NOMO-1 treated with DMSO at 0.1 percent for 48 hours (cell line): ENCODE measurements around the gene GPS1.

ENCODE experiments used
- DNase-seq: peaks from one replicate; lab custom pipeline; 2025; ENCODE audit not compliant: unreplicated experiment; lab: John Stamatoyannopoulos, UW

Gene GPS1

GRCh38 chr17:82076018-82076784 lies 24.5 kb downstream of the GPS1 start:
- no peak for DNase-seq

GRCh38 chr17:82076785-82077591 lies 25.3 kb downstream of the GPS1 start:
- no peak for DNase-seq

DNA sequence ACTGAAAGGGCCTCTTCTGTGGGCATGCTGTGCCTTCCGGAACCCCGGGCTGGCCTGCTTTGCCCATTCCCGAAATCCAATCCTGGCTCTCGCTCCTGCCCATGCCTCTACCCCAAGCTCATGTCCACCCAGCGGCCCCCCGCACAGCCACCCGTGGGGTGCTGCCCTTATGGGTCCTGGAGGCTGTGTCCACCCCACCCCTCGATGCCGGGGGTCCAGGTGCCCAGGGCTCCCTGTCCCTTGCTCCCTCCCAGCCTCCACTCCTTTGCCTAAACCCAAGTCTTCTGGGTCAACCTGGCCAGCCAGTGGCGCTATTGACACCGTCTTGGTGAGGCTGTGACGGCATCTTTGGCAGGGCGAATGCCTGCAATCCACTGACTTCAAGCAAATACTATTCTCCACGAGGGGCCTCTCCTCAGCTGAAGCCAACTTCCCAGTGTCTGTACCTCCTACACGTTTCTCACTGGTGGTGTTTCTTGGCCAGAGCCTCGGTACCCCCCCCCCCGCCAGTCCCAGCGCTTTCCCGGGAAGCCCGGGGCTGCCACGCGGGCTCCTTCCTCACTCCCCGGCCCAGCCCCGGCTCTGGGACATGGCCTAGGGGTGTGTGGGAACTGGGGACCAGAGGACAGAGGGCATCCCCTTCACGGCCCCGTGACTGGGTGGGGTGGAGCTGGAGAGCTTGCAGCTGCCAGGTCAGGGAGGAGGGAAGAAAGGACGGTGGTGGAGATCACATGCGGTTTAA lies 26.1 kb downstream of the GPS1 start:
- DNase-seq = no peak

GRCh38 chr17:82078433-82078832 lies 26.7 kb downstream of the GPS1 start:
- DNase-seq = no peak

GRCh38 chr17:82079001-82079677 lies 27.4 kb downstream of the GPS1 start:
- DNase-seq = no peak

DNA sequence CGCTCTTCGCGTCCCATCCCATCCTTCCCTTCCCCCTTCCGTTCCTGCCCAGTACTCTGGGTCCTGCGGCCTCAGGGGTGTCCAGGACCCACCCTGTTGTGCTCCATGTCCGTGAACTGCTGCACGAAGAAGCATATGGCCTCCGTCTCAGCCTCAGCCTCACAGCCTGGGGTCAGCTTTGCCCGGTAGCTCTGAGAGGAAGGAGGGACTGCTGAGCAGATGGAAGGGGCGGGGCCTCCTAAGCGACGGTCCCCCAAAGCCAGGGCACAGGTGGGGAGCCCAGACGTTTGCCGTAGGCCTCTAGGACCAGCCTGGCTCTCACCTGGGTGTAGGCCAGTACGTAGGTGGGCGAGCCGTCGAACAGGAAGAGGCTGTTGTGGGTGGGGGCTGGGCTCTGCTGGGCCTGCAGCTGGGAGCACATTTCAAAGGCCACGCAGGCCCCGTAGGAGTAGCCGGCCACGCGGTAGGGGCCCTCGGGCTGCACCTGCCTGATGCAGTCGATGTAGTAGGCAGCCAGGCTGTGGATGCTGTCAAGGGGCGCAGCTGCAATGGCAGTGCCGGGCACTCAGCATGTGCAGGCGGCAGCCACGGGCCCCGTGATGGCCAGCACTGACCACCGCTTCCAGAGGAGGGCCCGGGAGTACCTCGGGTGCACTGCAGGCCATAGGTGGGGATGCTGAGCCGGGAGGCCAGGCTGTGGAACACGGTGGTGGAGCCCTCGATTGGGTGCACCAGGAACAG lies 28.5 kb downstream of the GPS1 start:
- DNase-seq = no peak

DNA sequence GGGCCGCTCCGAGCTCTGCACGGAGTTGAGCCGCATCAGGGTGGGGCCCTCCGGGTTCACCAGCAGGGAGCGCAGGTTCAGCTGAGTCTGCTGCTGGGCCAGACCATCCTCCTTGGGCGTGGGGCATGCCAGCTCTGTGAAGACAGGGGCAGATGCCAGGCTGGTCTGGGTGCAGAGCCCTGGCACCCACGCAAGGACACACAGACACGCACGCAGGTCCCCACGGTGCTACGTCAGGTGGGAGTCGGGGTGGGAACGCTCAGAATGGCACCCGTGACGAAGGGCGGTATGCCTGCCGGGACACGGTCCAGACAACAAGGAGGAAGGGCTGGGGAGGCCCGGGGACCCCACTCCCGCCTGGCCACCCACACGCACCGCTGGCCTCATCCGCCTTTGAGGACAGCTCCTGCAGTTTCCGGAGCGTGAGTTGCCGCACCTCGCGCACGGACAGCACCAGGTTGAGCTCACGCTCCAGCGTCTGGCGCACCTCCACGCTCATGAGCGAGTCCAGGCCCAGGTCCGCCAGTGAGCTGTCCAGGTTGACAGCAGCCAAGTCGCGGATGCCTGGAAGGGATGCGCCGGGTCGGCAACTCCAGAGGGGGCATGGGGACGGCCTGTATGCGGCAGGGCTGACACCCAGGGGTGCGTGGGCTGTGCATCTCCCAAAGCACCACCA lies 29.2 kb downstream of the GPS1 start:
- no peak for DNase-seq

DNA sequence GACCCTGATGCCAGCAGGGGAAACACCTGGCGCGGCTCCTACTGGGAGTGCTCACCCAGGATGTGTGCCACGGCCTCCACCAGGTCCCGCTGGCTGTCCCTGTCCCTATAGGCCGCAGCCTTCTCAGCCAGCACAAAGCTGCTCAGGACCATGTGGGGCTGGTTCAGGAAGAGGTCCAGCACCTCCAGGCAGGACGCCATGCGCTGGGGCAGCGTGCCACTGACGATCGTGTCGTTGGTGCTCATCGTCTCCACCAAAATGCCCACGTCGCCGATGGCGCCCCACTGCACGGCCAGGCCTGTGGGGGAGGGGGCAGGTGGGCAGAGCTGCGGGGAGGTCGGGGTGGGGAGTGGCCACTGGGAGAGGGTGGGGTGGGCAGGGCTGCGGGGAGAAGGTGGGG lies 29.8 kb downstream of the GPS1 start:
- DNase-seq = no peak

DNA sequence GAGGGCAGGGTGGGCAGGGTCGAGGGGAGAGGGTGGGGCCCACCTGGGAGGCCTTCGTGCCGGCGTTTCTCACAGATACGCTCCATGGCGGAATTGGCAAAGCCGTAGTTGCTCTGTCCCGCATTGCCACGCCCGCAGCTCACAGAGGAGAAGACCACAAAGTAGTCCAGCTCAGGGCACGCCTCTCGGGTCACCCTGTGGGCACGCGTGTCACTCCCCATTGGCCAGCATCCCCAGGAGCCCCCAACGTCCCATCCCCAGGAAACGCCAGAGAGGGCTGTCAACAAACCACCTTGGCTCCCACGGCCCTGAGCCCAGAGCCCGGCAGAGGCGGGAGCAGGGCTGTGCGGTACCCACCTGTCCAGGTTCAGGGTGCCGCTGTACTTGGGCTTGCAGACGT lies 30.3 kb downstream of the GPS1 start:
- no peak for DNase-seq

- no peak for DNase-seq
Observed at GRCh38 chr17:82082456-82082855, 30.8 kb downstream of the GPS1 start.

- no peak for DNase-seq
Observed at GRCh38 chr17:82083009-82083408, 31.3 kb downstream of the GPS1 start.

GRCh38 chr17:82083533-82084359 lies 32.0 kb downstream of the GPS1 start:
- DNase-seq = no peak

GRCh38 chr17:82084373-82085030 lies 32.8 kb downstream of the GPS1 start:
- DNase-seq = no peak

DNA sequence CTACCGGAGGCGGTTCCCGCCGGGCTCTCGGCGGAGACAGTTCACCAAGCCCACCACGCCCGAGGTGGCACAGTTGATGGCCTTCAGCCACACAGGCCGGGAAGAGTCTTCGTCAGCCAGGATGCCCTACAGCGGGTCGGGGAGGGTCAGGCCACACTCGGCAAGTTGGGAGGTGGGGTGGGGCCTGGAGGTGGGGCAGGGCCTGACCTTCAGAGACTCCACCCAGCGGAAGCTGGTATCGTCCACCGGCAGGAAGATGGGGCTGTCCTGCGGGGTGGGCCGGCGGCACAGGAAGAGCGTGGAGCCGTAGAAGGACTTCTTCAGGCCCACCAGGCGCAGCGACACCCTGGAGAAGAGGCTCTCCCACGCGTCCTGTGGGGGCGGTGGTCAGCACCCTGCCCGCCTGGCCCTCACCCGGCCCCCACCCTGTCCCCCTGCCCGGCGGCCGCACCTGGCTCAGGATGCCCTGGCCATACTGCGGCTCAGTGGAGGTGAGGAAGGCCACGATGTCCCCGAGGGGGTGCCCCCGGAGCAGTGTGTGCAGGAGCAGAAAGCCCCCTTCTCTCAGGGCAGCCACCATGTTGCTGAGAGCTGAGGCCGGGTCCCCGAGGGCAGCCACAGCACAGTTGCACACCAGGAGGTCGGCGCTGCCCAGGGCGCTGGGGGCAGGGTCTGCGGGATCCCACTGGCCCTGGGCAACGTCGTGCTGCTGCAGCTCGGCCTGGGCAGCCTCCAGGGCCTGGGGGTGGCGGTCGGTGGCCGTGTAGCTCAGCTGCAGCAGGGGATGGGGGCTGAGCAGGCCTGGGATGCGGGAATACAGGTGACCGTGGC lies 33.5 kb downstream of the GPS1 start:
- no peak for DNase-seq

GRCh38 chr17:82085931-82086764 lies 34.5 kb downstream of the GPS1 start:
- no peak for DNase-seq

- no peak for DNase-seq
Observed at GRCh38 chr17:82086941-82087906, 35.5 kb downstream of the GPS1 start.
